OCI-LY1 (cell line): ENCODE results near the gene PLEKHM3.

Experiments
- CTCF ChIP-seq: fragments of 200-600 bp; sonication (generic), shearing (Covaris generic); IDR thresholded peaks from 2 replicates; pipeline ENCODE4 v1.5.1; 2017; ENCODE audit warnings: mild to moderate bottlenecking, antibody characterized with exemption, low read length, moderate library complexity, mixed read lengths
- EZH2 ChIP-seq: fragments of 200-600 bp; sonication (generic), shearing (Covaris generic); IDR thresholded peaks from 2 replicates; pipeline ENCODE4 v1.8.0; 2017; ENCODE audit warnings: borderline replicate concordance, mixed run types, mild to moderate bottlenecking, antibody characterized with exemption, low read length, moderate library complexity, mixed read lengths

- TF ChIP-seq CTCF (no peak), EZH2 (no peak)
These were observed 237.5 kb downstream of the PLEKHM3 start for GRCh38 chr2:207787800-207788199.
